Measurements from ENCODE around the gene KLF15. TPM values are rescaled to one million over a fixed set of nuclear protein-coding genes. Genes with fewer than 3 reads are reported as not detected.

KLF15 gene
- total and polyA plus RNA-seq, 2 experiments from 2014 or later = 3.5 to 19.8 TPM

GRCh38 chr3:126378341-126378751 is 21.1 kb upstream of the KLF15 start:
- H2AFZ ChIP-seq = no peak overlapping the region
- peaks cover 2% of the 10 kb centered on the region; the same call in 1 of the 3 replicates for H3K9me3 Mint-ChIP-seq
- H3K27ac ChIP-seq (ENCODE audit: low read depth) = no peak overlapping the region
- H3K4me1 ChIP-seq (ENCODE audit: insufficient read depth) = no peaks in the 10 kb centered on the region
- no peaks in the 10 kb centered on the region for H3K79me2 ChIP-seq (replicated peaks; ENCODE audit: insufficient read depth)
- H3K36me3 ChIP-seq (ENCODE audit: insufficient read depth) = no peaks in the 10 kb centered on the region
- H3K4me2 ChIP-seq = no peak overlapping the region
- H3K27me3 Mint-ChIP-seq (ENCODE audit: insufficient read depth, low read depth, poor library complexity) = peaks cover 4% of the 10 kb centered on the region
- ATAC-seq (no peak), DNase-seq (ENCODE audit: low spot score) (no peak)
- no peaks in the 10 kb centered on the region for H3F3A ChIP-seq (replicated peaks; ENCODE audit: low read depth)
- H3K4me1 Mint-ChIP-seq = peaks cover 15% of the 10 kb centered on the region
- H3K36me3 Mint-ChIP-seq (ENCODE audit: low read depth) = no peaks in the 10 kb centered on the region
- TF ChIP-seq ZNF114 (CRISPR knock-in tag; IDR thresholded peaks at IDR 0.05) (no peak), STAT1 (IDR thresholded peaks at IDR 0.05; ENCODE audit: unreplicated experiment) (no peak)
- no peak overlapping the region for H3K4me3 Mint-ChIP-seq
- no peak overlapping the region for H3K27ac Mint-ChIP-seq
- no peak overlapping the region for H3K4me3 ChIP-seq
- H3K27me3 ChIP-seq (ENCODE audit: insufficient read depth) = no peaks in the 10 kb centered on the region
- no peaks in the 10 kb centered on the region for H4K20me1 ChIP-seq (replicated peaks; ENCODE audit: insufficient read depth)
- no peaks in the 10 kb centered on the region; the same call in 1 of the 2 replicates for H3K9me2 ChIP-seq (ENCODE audit: insufficient read depth)

GRCh38 chr3:126377211-126377610 is 20.0 kb upstream of the KLF15 start:
- peaks cover 2% of the 10 kb centered on the region; the same call in 1 of the 3 replicates for H3K9me3 Mint-ChIP-seq
- Histone ChIP-seq H3K27me3 (ENCODE audit: insufficient read depth) (no peaks in the 10 kb centered on the region), H3K4me2 (no peak overlapping the region), H4K20me1 (replicated peaks; ENCODE audit: insufficient read depth) (no peaks in the 10 kb centered on the region), H3F3A (replicated peaks; ENCODE audit: low read depth) (no peaks in the 10 kb centered on the region), H2AFZ (no peak overlapping the region), H3K79me2 (replicated peaks; ENCODE audit: insufficient read depth) (no peaks in the 10 kb centered on the region), H3K9me2 (ENCODE audit: insufficient read depth) (no peaks in the 10 kb centered on the region; the same call in 1 of the 2 replicates), H3K27ac (ENCODE audit: low read depth) (no peak overlapping the region), H3K4me1 (ENCODE audit: insufficient read depth) (no peaks in the 10 kb centered on the region), H3K4me3 (no peak overlapping the region), H3K36me3 (ENCODE audit: insufficient read depth) (no peaks in the 10 kb centered on the region)
- H3K27ac Mint-ChIP-seq = no peak overlapping the region
- H3K36me3 Mint-ChIP-seq (ENCODE audit: low read depth) = no peaks in the 10 kb centered on the region
- no peak overlapping the region for H3K4me3 Mint-ChIP-seq
- no peak for DNase-seq (ENCODE audit: low spot score)
- H3K27me3 Mint-ChIP-seq (ENCODE audit: insufficient read depth, low read depth, poor library complexity) = peaks cover 4% of the 10 kb centered on the region
- H3K4me1 Mint-ChIP-seq = peaks cover 15% of the 10 kb centered on the region
- ATAC-seq = no peak
- TF ChIP-seq POLR2AphosphoS5 (IDR thresholded peaks at IDR 0.05; ENCODE audit: low read depth) (no peak), ZNF114 (CRISPR knock-in tag; IDR thresholded peaks at IDR 0.05) (no peak), ZNF331 (CRISPR knock-in tag; IDR thresholded peaks at IDR 0.05; ENCODE audit: low read depth) (no peak), EZH2phosphoT487 (IDR thresholded peaks at IDR 0.05; ENCODE audit: unreplicated experiment) (no peak), CREB1 (CRISPR knock-in tag; IDR thresholded peaks at IDR 0.05; ENCODE audit: low read depth) (no peak), ZNF462 (CRISPR knock-in tag; IDR thresholded peaks at IDR 0.05) (no peak), NANOG (IDR thresholded peaks at IDR 0.05; ENCODE audit: borderline replicate concordance) (no peak), EZH2 (IDR thresholded peaks at IDR 0.05; ENCODE audit: low read depth, unreplicated experiment) (no peak), CTCF (conservative IDR thresholded peaks at IDR 0.05; ENCODE audit: low read depth in 2 of 2) (no peak), ETS1 (IDR thresholded peaks at IDR 0.05) (no peak)
